HepG2 (cell line): ENCODE data around the gene HNRNPAB. TPM values are rescaled to one million over a fixed set of nuclear protein-coding genes. Genes with fewer than 3 reads are reported as not detected.
A peak's percentile ranks its signal among the peaks of the same experiment; 100 is the strongest.

Source experiments
- ATAC-seq: fragments of 200-7000 bp; cut with Tn5 transposase; 3 replicates; pipeline ENCODE4 v1.9.1; 2020; ENCODE audit warnings: mild to moderate bottlenecking, moderate library complexity
- BruUV-seq: library from RNA; stranded (reverse); fragments of 400-500 nt; replicated peaks from 2 replicates; lab custom pipeline; 2021; lab: Mats Ljungman, UMichigan
- CTCF ChIA-PET: fragments of 300-600 bp; formaldehyde crosslinking; extraction: SDS; loops from one replicate; lab custom pipeline; 2021; ENCODE audit warnings: low total read pairs, inconsistent platforms, low intra/inter-chr PET ratio; lab: Yijun Ruan, JAX
- POLR2A ChIA-PET: fragments of 350-600 bp; sonication (Branson Sonifier 250); formaldehyde crosslinking; loops from one replicate; lab custom pipeline; 2020; ENCODE audit warnings: antibody characterized with exemption, inconsistent platforms; lab: Yijun Ruan, JAX
- DNase-seq: peaks from one replicate; pipeline ENCODE4 v3.0.0-alpha.2; 2015; ENCODE audit warnings: low spot score
- FAIRE-seq: peaks from 3 replicates; lab custom pipeline; 2011; peaks lifted over from hg19 to GRCh38; lab: Jason Lieb, UNC
- H2AFZ ChIP-seq: one replicate; pipeline ENCODE4 v1.6.1; 2011; ENCODE audit warnings: low read length, inconsistent platforms
- H3K27ac ChIP-seq: fragments of 300-600 bp; 3 replicates; pipeline ENCODE4 v1.8.0; 2011; ENCODE audit warnings: mixed run types, mild to moderate bottlenecking, mixed read lengths, low read length, inconsistent platforms; ENCODE audit not compliant: insufficient read depth; ENCODE audit errors: extremely low read length
- H3K27me3 ChIP-seq, 2 experiments: fragments of 200-600 bp in 1 of 2; 2 replicates in 1 of 2; 3 replicates in 1 of 2; pipeline versions ENCODE4 v1.6.0 to v1.8.0; 2011; ENCODE audit warnings: low read length in 2 of 2, mild to moderate bottlenecking in 2 of 2, moderate library complexity in 2 of 2, inconsistent platforms in 1 of 2; ENCODE audit not compliant: insufficient read depth in 2 of 2, control insufficient read depth in 1 of 2
- H3K36me3 ChIP-seq, 2 experiments: fragments of 200-600 bp in 1 of 2; replicated peaks in 1 of 2; 2 replicates in 1 of 2; 3 replicates in 1 of 2; pipeline versions ENCODE4 v1.5.1 to v1.8.0; 2011; ENCODE audit warnings: low read length in 2 of 2, inconsistent platforms in 1 of 2; ENCODE audit not compliant: insufficient read depth in 2 of 2, control insufficient read depth in 1 of 2
- H3K4me1 ChIP-seq: 2 replicates; pipeline ENCODE4 v1.5.1; 2012; ENCODE audit warnings: low read length, inconsistent platforms; ENCODE audit not compliant: insufficient read depth
- H3K4me2 ChIP-seq: 2 replicates; pipeline ENCODE4 v1.6.0; 2011; ENCODE audit warnings: low read depth, low read length, inconsistent platforms
- H3K4me3 ChIP-seq, 3 experiments: fragments of 200-600 bp in 1 of 3; sonication (generic), shearing (Covaris generic) in 1 of 3; replicated peaks in 1 of 3; 2 replicates each; pipeline ENCODE4 v1.5.1; 2011 to 2016; ENCODE audit warnings: low read length in 3 of 3, inconsistent platforms in 2 of 3, low read depth in 2 of 3, mild to moderate bottlenecking in 2 of 3, control low read depth in 1 of 3, mixed read lengths in 1 of 3; ENCODE audit not compliant: insufficient read depth in 1 of 3
- H3K79me2 ChIP-seq: one replicate; pipeline ENCODE4 v1.6.1; 2011; ENCODE audit warnings: low read length, inconsistent platforms; ENCODE audit not compliant: insufficient read depth
- H3K9ac ChIP-seq: 2 replicates; pipeline ENCODE4 v1.6.0; 2011; ENCODE audit warnings: mild to moderate bottlenecking, low read depth, low read length, inconsistent platforms; ENCODE audit not compliant: insufficient read depth
- H3K9me3 ChIP-seq: 2 replicates; pipeline ENCODE4 v1.5.1; 2012; ENCODE audit warnings: mild to moderate bottlenecking, low read length
- H4K20me1 ChIP-seq: 2 replicates; pipeline ENCODE4 v1.6.0; 2011; ENCODE audit warnings: inconsistent platforms, mild to moderate bottlenecking, low read length, moderate library complexity; ENCODE audit not compliant: insufficient read depth
- ARHGAP35 ChIP-seq: sonication (generic); formaldehyde crosslinking; IDR thresholded peaks from 2 replicates; pipeline ENCODE4 v1.9.0; 2022; ENCODE audit warnings: mild to moderate bottlenecking, inconsistent platforms, moderate library complexity, missing genetic modification reagents, borderline replicate concordance
- CHD2 ChIP-seq: IDR thresholded peaks from 2 replicates; pipeline ENCODE4 v1.6.1; 2011; ENCODE audit warnings: low read depth, low read length, improper control_type of control experiment
- HDAC1 ChIP-seq: sonication (generic); formaldehyde crosslinking; IDR thresholded peaks from 2 replicates; pipeline ENCODE4 v1.5.1; 2020; ENCODE audit warnings: mild to moderate bottlenecking, missing genetic modification reagents
- NFKB2 ChIP-seq: sonication (generic); formaldehyde crosslinking; IDR thresholded peaks from 2 replicates; pipeline ENCODE4 v1.4.0; 2020; ENCODE audit warnings: missing genetic modification reagents, borderline replicate concordance
- SP4 ChIP-seq: sonication (generic); formaldehyde crosslinking; IDR thresholded peaks from 2 replicates; pipeline ENCODE4 v1.8.1; 2023; ENCODE audit warnings: mild to moderate bottlenecking, missing genetic modification reagents
- TBL1XR1 ChIP-seq: fragments of 150-350 bp; IDR thresholded peaks from 2 replicates; pipeline ENCODE4 v1.6.1; 2014; ENCODE audit warnings: borderline replicate concordance, low read length; ENCODE audit not compliant: partially characterized antibody
- YEATS4 ChIP-seq: sonication (generic); formaldehyde crosslinking; IDR thresholded peaks from 2 replicates; pipeline ENCODE4 v1.4.0; 2020; ENCODE audit warnings: missing genetic modification reagents, borderline replicate concordance
- ZBTB14 ChIP-seq: sonication (generic); formaldehyde crosslinking; IDR thresholded peaks from 2 replicates; pipeline ENCODE4 v1.4.0; 2020; ENCODE audit warnings: missing genetic modification reagents
- ZNF496 ChIP-seq: sonication (generic); formaldehyde crosslinking; IDR thresholded peaks from 2 replicates; pipeline ENCODE4 v1.8.1; 2023; ENCODE audit warnings: mild to moderate bottlenecking, moderate library complexity, missing genetic modification reagents; ENCODE audit not compliant: insufficient replicate concordance
- ZNF510 ChIP-seq: sonication (generic); formaldehyde crosslinking; IDR thresholded peaks from 2 replicates; pipeline ENCODE4 v1.4.0; 2020; ENCODE audit warnings: low read depth, mild to moderate bottlenecking, missing genetic modification reagents
- ZNF556 ChIP-seq: sonication (generic); formaldehyde crosslinking; IDR thresholded peaks from 2 replicates; pipeline ENCODE4 v1.4.0; 2020; ENCODE audit warnings: mild to moderate bottlenecking, missing genetic modification reagents, borderline replicate concordance
- ZNF850 ChIP-seq: sonication (generic); formaldehyde crosslinking; conservative IDR thresholded peaks from 2 replicates; pipeline ENCODE4 v1.9.0; 2021; ENCODE audit warnings: mild to moderate bottlenecking, missing genetic modification reagents
- ZNF883 ChIP-seq: sonication (generic); formaldehyde crosslinking; IDR thresholded peaks from 2 replicates; pipeline ENCODE4 v1.5.1; 2020; ENCODE audit warnings: mild to moderate bottlenecking, missing genetic modification reagents; ENCODE audit errors: not compliant biosample characterization
- ZNF891 ChIP-seq: sonication (generic); formaldehyde crosslinking; IDR thresholded peaks from 2 replicates; pipeline ENCODE4 v1.5.0; 2020; ENCODE audit warnings: mild to moderate bottlenecking, missing genetic modification reagents
- WGBS: methylation state at CpG from one replicate; pipeline ENCODE4 v1.1.6; 2017; ENCODE audit warnings: low lambda C conversion rate; 5-methylcytosine and 5-hydroxymethylcytosine counted together
- in situ Hi-C: cut with HindIII; loops from 2 replicates; pipeline ENCODE4 v1.10.0; 2017; ENCODE audit warnings: low pct_unique_long_range_greater_than_20kb; ENCODE audit not compliant: extremely low pct_ligation_motif_present
- intact Hi-C: fragments of 100-400 bp; cut with micrococcal nuclease; formaldehyde crosslinking; loops from one replicate; pipeline ENCODE4 v1.10.0; 2022; ENCODE audit not compliant: unreplicated experiment
- polyA plus RNA-seq, 8 experiments: library from polyadenylated mRNA; depleted of rRNA in 3 of 8; stranded (reverse) in 7 of 8; unstranded in 1 of 8; fragments of >200 nt; fragmentation: Illumina TruSeq in 4 of 8; extraction: Trizol in 4 of 8; gene quantifications; 2 replicates each; pipeline versions ENCODE4 v1.2.1 to v1.2.3, GENCODE V29; 2011 to 2016; ENCODE audit warnings: low read depth in 4 of 8, missing spikeins in 1 of 8, mixed read lengths in 1 of 8; ENCODE audit not compliant: insufficient read depth in 1 of 8
- total RNA-seq, 5 experiments: library from RNA; depleted of rRNA; stranded (reverse); fragments of >200 nt; fragmentation: Illumina TruSeq; extraction: Trizol; gene quantifications; 2 replicates each; pipeline ENCODE4 v1.2.3, GENCODE V29; 2016; ENCODE audit warnings: low read depth in 1 of 5

HNRNPAB gene
- total and polyA plus RNA-seq, 2 of the 13 experiments (the other 11 are each of a cell fraction or from before 2014, with no cell fraction given), result 62.6 to 111 TPM

GRCh38 chr5:178235588-178235974 lies 31.2 kb downstream of the HNRNPAB start:
- WGBS, result 100% methylated on average over 1 of the region's 3 CpGs
- H3K27me3 ChIP-seq, result no peaks in the 10 kb centered on the region; a peak in 1 of 5 replicates

GRCh38 chr5:178236126-178236525 lies 31.8 kb downstream of the HNRNPAB start:
- no TSS peak for BruUV-seq
- ChIA-PET POLR2A (no interaction called here), CTCF (no interaction called here)
- H3K4me1 ChIP-seq, result peaks cover 61% of the 10 kb centered on the region
- no peak overlapping the region for H2AFZ ChIP-seq
- TF ChIP-seq TBL1XR1 (no peak), CHD2 (no peak), ZNF496 (no peak), YEATS4 (CRISPR knock-in tag) (no peak), ZNF883 (CRISPR knock-in tag) (no peak), ZNF510 (CRISPR knock-in tag) (no peak), ZNF556 (CRISPR knock-in tag) (no peak), ZNF850 (CRISPR knock-in tag) (no peak), ARHGAP35 (no peak), ZNF891 (CRISPR knock-in tag) (no peak)
- H3K27me3 ChIP-seq, result no peaks in the 10 kb centered on the region; a peak in 1 of 5 replicates
- DNase-seq, result no peak
- H3K4me2 ChIP-seq, result peak overlapping the region; percentile 51; the same call in 1 of the 2 replicates
- H3K9me3 ChIP-seq, result no peaks in the 10 kb centered on the region
- H4K20me1 ChIP-seq, result no peaks in the 10 kb centered on the region
- FAIRE-seq, result no peak
- WGBS, result 84% methylated on average over 9 of the region's 9 CpGs
- in situ Hi-C loops, result no loop called here
- H3K79me2 ChIP-seq, result peaks cover 9% of the 10 kb centered on the region
- ATAC-seq, result no peak
- H3K4me3 ChIP-seq, result no peak overlapping the region
- no peak overlapping the region for H3K27ac ChIP-seq
- H3K36me3 ChIP-seq, result no peaks in the 10 kb centered on the region; a peak in 1 of 5 replicates
- H3K9ac ChIP-seq, result no peak overlapping the region
- intact Hi-C loops, result no loop called here

More at GRCh38 chr5:178235588-178235974, 31.2 kb downstream of the HNRNPAB start:
- Histone ChIP-seq H3K36me3 (peaks cover 0 to 1% of the 10 kb centered on the region in 2 experiments; a peak in 2 of 5 replicates), H3K4me3 (no peak overlapping the region), H3K4me2 (no peak overlapping the region), H2AFZ (no peak overlapping the region), H3K9ac (no peak overlapping the region), H3K9me3 (no peaks in the 10 kb centered on the region), H3K4me1 (peaks cover 66% of the 10 kb centered on the region), H3K27ac (no peak overlapping the region), H4K20me1 (no peaks in the 10 kb centered on the region), H3K79me2 (peaks cover 15% of the 10 kb centered on the region)
- ChIA-PET CTCF (no interaction called here), POLR2A (interaction anchor here (0.7 to 1.1 kb wide), 3 partner anchors 22 to 31 kb away, joined by 3 to 4 read pairs (median 3); partner anchors contain the start of gene HNRNPAB)
- intact Hi-C loops (no loop called here), in situ Hi-C loops (no loop called here)
- no peak for DNase-seq
- TF ChIP-seq HDAC1 (no peak), SP4 (no peak), ZBTB14 (CRISPR knock-in tag) (no peak), NFKB2 (no peak)
- BruUV-seq, result no TSS peak
- no peak for ATAC-seq
- no peak for FAIRE-seq
